GM21528 (cell line): Measurements from ENCODE around the gene ZNF423.
"Not testable (repeated sequence)": the region's sequence is repeated elsewhere in the genome, so short reads cannot be mapped to it uniquely, and the experiment has no call there.

Experiments used
- ATAC-seq: cut with Tn5 transposase; IDR thresholded peaks from one replicate; pipeline ENCODE4 v1.9.1; 2021; ENCODE audit warnings: mild to moderate bottlenecking, moderate library complexity; ENCODE audit not compliant: unreplicated experiment, low FRiP score

Gene ZNF423

GRCh38 chr16:49855822-49856671 is at the start of gene ZNF423:
ZNF423 (minus strand) TSS chr16:49856112; CDS start chr16:49855774, 338 bp downstream.
- peak; percentile 2 for ATAC-seq

GRCh38 chr16:49904348-49905062 is 48.6 kb upstream of the ZNF423 start:
- ATAC-seq: no peak

- ATAC-seq: no peak
Observed at GRCh38 chr16:49902908-49903307, 47.0 kb upstream of the ZNF423 start.

- no peak for ATAC-seq
Observed at GRCh38 chr16:49901711-49902110, 45.8 kb upstream of the ZNF423 start.

GRCh38 chr16:49900875-49901274 is 45.0 kb upstream of the ZNF423 start:
- ATAC-seq: no peak

- no peak for ATAC-seq
Observed at GRCh38 chr16:49899991-49900695, 44.2 kb upstream of the ZNF423 start.

GRCh38 chr16:49896447-49896964 is 40.6 kb upstream of the ZNF423 start:
- ATAC-seq: no peak

- no peak for ATAC-seq
Observed at GRCh38 chr16:49890876-49891275, 35.0 kb upstream of the ZNF423 start.

- no peak for ATAC-seq
Observed at GRCh38 chr16:49889725-49890397, 33.9 kb upstream of the ZNF423 start.

- ATAC-seq: no peak
Observed at GRCh38 chr16:49886554-49887094, 30.7 kb upstream of the ZNF423 start.

- ATAC-seq: no peak
Observed at GRCh38 chr16:49884033-49885015, 28.4 kb upstream of the ZNF423 start.

GRCh38 chr16:49883076-49884014 is 27.4 kb upstream of the ZNF423 start:
- ATAC-seq: no peak

GRCh38 chr16:49881890-49882289 is 26.0 kb upstream of the ZNF423 start:
- no peak for ATAC-seq

GRCh38 chr16:49878540-49878939 is 22.6 kb upstream of the ZNF423 start:
- not testable (repeated sequence) for ATAC-seq

- no peak for ATAC-seq
Observed at GRCh38 chr16:49876716-49877129, 20.8 kb upstream of the ZNF423 start.

- ATAC-seq: no peak
Observed at GRCh38 chr16:49875806-49876715, 20.1 kb upstream of the ZNF423 start.
